HUES6 (cell line): ENCODE data around the gene ATP8A1.
"Not testable (repeated sequence)": the region's sequence is repeated elsewhere in the genome, so short reads cannot be mapped to it uniquely, and the experiment has no call there.

ENCODE experiments used
- H3K27ac ChIP-seq: 2 replicates; pipeline ENCODE4 v1.7.0; 2013; ENCODE audit warnings: low read depth, mild to moderate bottlenecking, low read length, inconsistent platforms
- H3K27me3 ChIP-seq: 2 replicates; pipeline ENCODE4 v1.6.1; 2013; ENCODE audit warnings: low read length; ENCODE audit not compliant: control insufficient read depth, insufficient read depth
- H3K36me3 ChIP-seq: 2 replicates; pipeline ENCODE4 v1.6.1; 2013; ENCODE audit warnings: low read length; ENCODE audit not compliant: control insufficient read depth, insufficient read depth
- H3K4me1 ChIP-seq: 2 replicates; pipeline ENCODE4 v1.6.1; 2013; ENCODE audit warnings: low read length; ENCODE audit not compliant: control insufficient read depth, insufficient read depth
- H3K4me3 ChIP-seq: 2 replicates; pipeline ENCODE4 v1.5.1; 2013; ENCODE audit warnings: low read depth, low read length
- H3K9ac ChIP-seq: one replicate; pipeline ENCODE4 v1.6.1; 2013; ENCODE audit warnings: mild to moderate bottlenecking, low read length
- H3K9me3 ChIP-seq: 2 replicates; pipeline ENCODE4 v1.6.1; 2013; ENCODE audit warnings: low read depth, low read length; ENCODE audit not compliant: control insufficient read depth, insufficient read depth

Gene ATP8A1

DNA sequence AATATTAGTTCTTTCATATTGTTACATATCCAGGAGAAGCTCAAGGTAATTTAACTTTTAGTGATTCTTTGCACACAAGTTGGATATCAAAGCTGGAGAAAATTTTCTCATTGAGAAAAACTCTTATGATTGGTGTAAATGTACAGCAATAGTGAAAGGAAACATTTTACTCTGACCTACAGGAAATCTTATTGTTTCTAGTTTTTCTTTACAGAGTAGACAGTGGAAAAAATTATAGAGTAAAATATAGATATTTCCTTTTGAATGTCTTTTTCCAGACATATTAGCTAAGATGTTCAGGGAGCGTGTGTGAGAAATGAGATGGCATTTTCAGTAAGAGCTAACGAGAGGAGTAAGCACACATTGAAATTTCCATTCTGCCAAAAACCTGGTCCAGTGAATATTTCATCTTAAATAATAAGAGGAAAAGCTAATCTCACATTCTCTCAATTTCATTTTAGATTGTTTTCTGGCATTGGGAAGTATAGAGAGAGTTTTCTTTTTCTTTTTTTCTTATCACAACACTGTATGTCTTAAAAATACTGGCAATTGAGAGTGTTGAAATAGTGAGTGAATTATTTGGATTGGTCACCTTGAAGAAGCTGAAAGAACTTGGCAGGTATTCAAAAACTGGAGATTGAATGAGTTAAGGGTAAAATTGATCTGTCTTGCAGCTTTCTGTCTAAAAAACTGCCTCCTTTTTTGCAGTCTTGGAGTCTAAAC lies 15.6 kb upstream of the ATP8A1 start:
- H3K4me1 ChIP-seq: no peaks in the 10 kb centered on the region
- H3K27ac ChIP-seq: no peak overlapping the region
- H3K9ac ChIP-seq: no peak overlapping the region
- no peaks in the 10 kb centered on the region for H3K27me3 ChIP-seq
- H3K36me3 ChIP-seq: no peaks in the 10 kb centered on the region
- no peak overlapping the region for H3K4me3 ChIP-seq
- H3K9me3 ChIP-seq: no peaks in the 10 kb centered on the region

GRCh38 chr4:42671431-42672194 lies 14.7 kb upstream of the ATP8A1 start:
- Histone ChIP-seq H3K9me3 (no peaks in the 10 kb centered on the region), H3K9ac (no peak overlapping the region), H3K36me3 (no peaks in the 10 kb centered on the region), H3K27me3 (no peaks in the 10 kb centered on the region), H3K4me1 (no peaks in the 10 kb centered on the region), H3K4me3 (no peak overlapping the region), H3K27ac (no peak overlapping the region)

DNA sequence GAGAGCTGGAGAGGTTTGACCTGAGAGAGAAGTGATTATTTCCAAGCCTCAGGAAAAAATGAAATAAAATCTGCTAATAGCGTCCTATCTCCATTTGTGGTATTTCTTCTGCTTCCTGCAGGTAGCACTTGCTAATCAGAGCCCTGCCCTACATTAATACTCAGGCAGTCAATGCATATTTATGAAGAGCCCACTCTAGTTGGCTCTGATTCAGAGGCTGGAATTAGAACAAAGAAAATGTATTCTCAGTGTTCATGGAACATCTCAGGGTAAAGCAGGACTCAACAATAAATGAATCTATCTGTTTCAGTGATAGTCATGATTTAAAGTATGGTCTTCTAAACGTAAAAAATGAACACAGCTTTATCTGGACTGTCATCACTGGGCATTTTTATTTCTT lies 1.4 kb upstream of the ATP8A1 start:
- Histone ChIP-seq H3K36me3 (no peaks in the 10 kb centered on the region), H3K9me3 (no peaks in the 10 kb centered on the region), H3K4me3 (peak overlapping the region; percentile 72), H3K27ac (no peak overlapping the region), H3K4me1 (peaks cover 12% of the 10 kb centered on the region; the same call in 1 of the 2 replicates), H3K27me3 (peaks cover 18% of the 10 kb centered on the region), H3K9ac (no peak overlapping the region)

DNA sequence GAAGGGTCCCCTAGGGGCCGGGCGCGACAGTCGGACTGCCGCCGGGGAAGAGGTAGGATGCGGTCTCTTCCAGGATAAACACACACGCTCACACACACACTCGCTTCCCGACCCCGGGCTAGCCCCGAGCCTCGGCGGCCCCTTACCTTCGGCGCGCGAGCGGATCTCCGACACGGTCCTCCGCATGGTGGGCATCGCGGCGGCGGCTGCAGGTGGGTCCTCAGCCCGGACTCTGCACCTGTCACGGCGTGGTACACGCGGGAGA lies 294 bp downstream of the ATP8A1 start:
- Histone ChIP-seq H3K27me3 (peaks cover 18% of the 10 kb centered on the region), H3K9me3 (peaks cover 1% of the 10 kb centered on the region), H3K9ac (peak overlapping the region; percentile 70), H3K4me1 (peaks cover 12% of the 10 kb centered on the region; the same call in 1 of the 2 replicates), H3K4me3 (peak overlapping the region; percentile 72), H3K36me3 (no peaks in the 10 kb centered on the region), H3K27ac (no peak overlapping the region)

DNA sequence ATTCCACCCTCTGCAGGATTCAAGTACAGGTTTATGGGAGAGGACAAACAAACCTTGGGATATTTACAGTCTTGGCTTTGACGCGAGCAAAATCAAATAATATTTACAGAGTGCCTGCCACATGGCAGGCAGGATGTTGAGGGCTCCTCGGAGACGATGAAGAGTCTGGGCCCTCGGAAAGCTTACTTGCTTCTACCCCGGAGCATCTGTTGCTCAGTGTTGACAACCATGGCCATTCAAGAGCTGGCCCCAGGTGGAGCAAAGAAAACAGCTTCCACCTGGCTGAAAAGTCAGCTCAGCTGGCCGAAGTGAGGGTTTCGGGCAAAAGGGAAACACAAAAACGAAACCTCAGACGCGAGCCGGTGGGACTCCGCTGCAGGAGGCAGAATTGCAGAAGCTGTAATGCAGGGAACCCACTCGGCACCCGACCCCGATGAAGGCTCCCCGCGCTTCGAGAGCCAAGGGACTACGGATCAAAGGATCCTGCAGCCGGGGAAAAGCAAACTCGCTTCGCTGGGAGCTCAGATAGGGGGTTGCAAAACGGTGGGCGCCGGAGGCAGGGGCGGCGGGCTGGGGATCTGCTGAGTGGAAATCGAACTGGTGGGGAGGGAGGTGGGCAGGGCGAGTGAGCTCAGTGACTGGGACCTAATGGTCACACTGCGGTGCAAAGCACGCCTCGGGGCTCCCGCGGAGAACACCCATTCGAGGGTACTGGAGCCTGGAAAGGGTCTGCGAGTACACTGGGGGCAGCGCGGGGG lies 805 bp downstream of the ATP8A1 start:
- Histone ChIP-seq H3K9ac (peak overlapping the region; percentile 70), H3K4me1 (peaks cover 12% of the 10 kb centered on the region; the same call in 1 of the 2 replicates), H3K36me3 (no peaks in the 10 kb centered on the region), H3K4me3 (peak overlapping the region; percentile 72), H3K27ac (no peak overlapping the region), H3K27me3 (peaks cover 18% of the 10 kb centered on the region), H3K9me3 (peaks cover 6% of the 10 kb centered on the region)

GRCh38 chr4:42655269-42655637 lies 1.7 kb downstream of the ATP8A1 start:
- Histone ChIP-seq H3K4me3 (no peak overlapping the region), H3K9ac (no peak overlapping the region), H3K9me3 (peaks cover 6% of the 10 kb centered on the region), H3K36me3 (no peaks in the 10 kb centered on the region), H3K27me3 (peaks cover 18% of the 10 kb centered on the region), H3K27ac (no peak overlapping the region), H3K4me1 (peaks cover 12% of the 10 kb centered on the region; the same call in 1 of the 2 replicates)

DNA sequence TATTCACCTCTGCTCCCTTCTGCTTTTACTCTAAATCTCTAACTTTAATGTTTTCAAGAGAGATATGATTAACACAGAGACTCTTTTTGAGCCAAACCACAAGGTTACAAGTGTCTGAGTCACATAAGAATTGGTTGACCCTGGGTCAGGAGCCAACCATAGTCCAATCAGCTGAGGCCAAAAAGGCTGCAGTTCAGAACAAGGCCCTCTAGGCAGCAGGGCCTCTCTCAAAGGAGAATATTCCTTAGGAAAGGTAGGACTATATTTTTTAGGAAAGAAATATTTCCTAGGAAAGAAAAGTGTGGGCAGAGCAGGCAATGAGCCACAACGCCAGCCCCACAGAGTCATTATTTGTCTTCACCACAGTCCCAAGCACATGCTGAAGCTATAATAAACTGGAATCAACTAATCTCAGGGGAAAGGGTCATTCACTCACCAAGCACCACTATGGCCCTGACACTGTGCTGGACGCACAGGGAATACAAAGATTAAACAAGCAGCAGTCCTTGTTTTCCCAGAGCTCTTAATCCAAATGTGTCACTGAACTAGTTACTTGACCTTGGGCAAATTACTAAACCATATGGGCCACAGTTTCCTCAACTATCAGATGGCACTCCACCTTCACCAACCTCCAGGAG lies 2.2 kb downstream of the ATP8A1 start:
- peaks cover 12% of the 10 kb centered on the region; the same call in 1 of the 2 replicates for H3K4me1 ChIP-seq
- H3K9ac ChIP-seq: no peak overlapping the region
- no peaks in the 10 kb centered on the region for H3K36me3 ChIP-seq
- H3K27me3 ChIP-seq: peaks cover 18% of the 10 kb centered on the region
- no peak overlapping the region for H3K4me3 ChIP-seq
- peaks cover 6% of the 10 kb centered on the region for H3K9me3 ChIP-seq
- H3K27ac ChIP-seq: no peak overlapping the region

- peaks cover 18% of the 10 kb centered on the region for H3K27me3 ChIP-seq
Measured at GRCh38 chr4:42653626-42654560, 3.0 kb downstream of the ATP8A1 start.

DNA sequence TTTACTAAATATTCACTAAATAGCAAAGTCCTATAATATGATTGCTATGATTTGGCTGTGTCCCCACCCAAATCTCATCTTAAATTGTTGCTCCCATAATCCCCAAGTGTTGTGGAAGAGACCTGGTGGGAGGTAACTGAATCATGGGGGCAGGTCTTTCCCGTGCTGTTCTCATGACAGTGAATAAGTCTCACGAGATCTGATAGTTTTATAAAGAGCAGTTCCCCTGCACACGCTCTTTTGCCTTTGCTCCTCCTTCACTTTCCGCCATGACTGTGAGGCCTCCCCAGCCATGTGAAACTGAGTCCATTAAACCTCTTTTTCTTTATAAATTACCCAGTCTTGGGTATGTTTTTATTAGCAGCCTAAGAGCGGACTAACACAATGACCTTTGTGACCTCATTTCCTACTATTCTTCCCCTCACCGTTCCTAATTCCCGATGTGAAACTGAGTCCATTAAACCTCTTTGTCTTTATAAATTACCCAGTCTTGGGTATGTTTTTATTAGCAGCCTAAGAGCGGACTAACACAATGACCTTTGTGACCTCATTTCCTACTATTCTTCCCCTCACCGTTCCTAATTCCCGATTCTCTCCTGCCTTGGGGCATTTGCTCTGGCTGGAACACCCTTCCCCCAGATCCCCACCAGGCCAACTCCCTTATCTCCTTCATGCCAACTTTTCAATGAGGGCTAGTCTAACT lies 4.2 kb downstream of the ATP8A1 start:
- not testable (repeated sequence) for H3K4me1 ChIP-seq, H3K27ac ChIP-seq, H3K36me3 ChIP-seq, H3K4me3 ChIP-seq, H3K9me3 ChIP-seq, H3K9ac ChIP-seq
- peaks cover 18% of the 10 kb centered on the region for H3K27me3 ChIP-seq

More at GRCh38 chr4:42653626-42654560, 3.0 kb downstream of the ATP8A1 start:
- Histone ChIP-seq H3K4me3 (no peak overlapping the region), H3K27ac (no peak overlapping the region), H3K36me3 (no peaks in the 10 kb centered on the region), H3K9ac (no peak overlapping the region), H3K9me3 (peaks cover 6% of the 10 kb centered on the region), H3K4me1 (peaks cover 12% of the 10 kb centered on the region; the same call in 1 of the 2 replicates)
